HepG2 (cell line): Measurements from ENCODE around the gene NCOA4. TPM values are rescaled to one million over a fixed set of nuclear protein-coding genes. Genes with fewer than 3 reads are reported as not detected.

Source experiments
- HNF4A ChIP-seq: sonication (generic); formaldehyde crosslinking; IDR thresholded peaks from 2 replicates; pipeline ENCODE4 v1.4.0; 2020; ENCODE audit warnings: missing genetic modification reagents
- NCOA5 ChIP-seq: sonication (generic); formaldehyde crosslinking; IDR thresholded peaks from 2 replicates; pipeline ENCODE4 v1.4.0; 2020; ENCODE audit warnings: missing genetic modification reagents
- PAF1 ChIP-seq: IDR thresholded peaks from 2 replicates; pipeline ENCODE4 v1.6.1; 2016; ENCODE audit warnings: missing genetic modification reagents, missing compliant biosample characterization
- REXO4 ChIP-seq: sonication (generic); formaldehyde crosslinking; IDR thresholded peaks from 2 replicates; pipeline ENCODE4 v1.8.0; 2022; ENCODE audit warnings: missing genetic modification reagents, mild to moderate bottlenecking, borderline replicate concordance
- SYNCRIP ChIP-seq: fragments of 200-400 bp; formaldehyde crosslinking; IDR thresholded peaks from 2 replicates; pipeline ENCODE4 v1.6.1; 2018; ENCODE audit warnings: mild to moderate bottlenecking, low read depth, low read length; ENCODE audit not compliant: insufficient read depth
- ZNF546 ChIP-seq: sonication (generic); formaldehyde crosslinking; conservative IDR thresholded peaks from 2 replicates; pipeline ENCODE4 v1.8.1; 2023; ENCODE audit warnings: mild to moderate bottlenecking, missing genetic modification reagents
- ZNF547 ChIP-seq: sonication (generic); formaldehyde crosslinking; IDR thresholded peaks from 2 replicates; pipeline ENCODE4 v1.5.1; 2020; ENCODE audit warnings: mild to moderate bottlenecking, missing genetic modification reagents
- ZNF879 ChIP-seq: sonication (generic); formaldehyde crosslinking; IDR thresholded peaks from 2 replicates; pipeline ENCODE4 v1.8.1; 2023; ENCODE audit warnings: missing genetic modification reagents
- polyA plus RNA-seq, 8 experiments: library from polyadenylated mRNA; depleted of rRNA in 3 of 8; stranded (reverse) in 7 of 8; unstranded in 1 of 8; fragments of >200 nt; fragmentation: Illumina TruSeq in 4 of 8; extraction: Trizol in 4 of 8; gene quantifications; 2 replicates each; pipeline versions ENCODE4 v1.2.1 to v1.2.3, GENCODE V29; 2011 to 2016; ENCODE audit warnings: low read depth in 4 of 8, missing spikeins in 1 of 8, mixed read lengths in 1 of 8; ENCODE audit not compliant: insufficient read depth in 1 of 8
- total RNA-seq, 5 experiments: library from RNA; depleted of rRNA; stranded (reverse); fragments of >200 nt; fragmentation: Illumina TruSeq; extraction: Trizol; gene quantifications; 2 replicates each; pipeline ENCODE4 v1.2.3, GENCODE V29; 2016; ENCODE audit warnings: low read depth in 1 of 5
- TF ChIP-seq, protein P1 (sequence below): sonication (generic); formaldehyde crosslinking; IDR thresholded peaks from 2 replicates; pipeline ENCODE4 v1.5.0; 2020; ENCODE audit warnings: mild to moderate bottlenecking, missing genetic modification reagents, borderline replicate concordance
- TF ChIP-seq, protein P2 (sequence below): IDR thresholded peaks from 2 replicates; pipeline ENCODE4 v1.6.1; 2016; ENCODE audit warnings: missing biosample characterization, missing genetic modification reagents, low read depth
- TF ChIP-seq, protein P3 (sequence below): sonication (generic); formaldehyde crosslinking; IDR thresholded peaks from 2 replicates; pipeline ENCODE4 v1.4.0; 2020; ENCODE audit warnings: mild to moderate bottlenecking, missing genetic modification reagents

The NCOA4 gene
- total and polyA plus RNA-seq, 2 of the 13 experiments (the other 11 are each of a cell fraction or from before 2014, with no cell fraction given) = 306 to 400 TPM

DNA sequence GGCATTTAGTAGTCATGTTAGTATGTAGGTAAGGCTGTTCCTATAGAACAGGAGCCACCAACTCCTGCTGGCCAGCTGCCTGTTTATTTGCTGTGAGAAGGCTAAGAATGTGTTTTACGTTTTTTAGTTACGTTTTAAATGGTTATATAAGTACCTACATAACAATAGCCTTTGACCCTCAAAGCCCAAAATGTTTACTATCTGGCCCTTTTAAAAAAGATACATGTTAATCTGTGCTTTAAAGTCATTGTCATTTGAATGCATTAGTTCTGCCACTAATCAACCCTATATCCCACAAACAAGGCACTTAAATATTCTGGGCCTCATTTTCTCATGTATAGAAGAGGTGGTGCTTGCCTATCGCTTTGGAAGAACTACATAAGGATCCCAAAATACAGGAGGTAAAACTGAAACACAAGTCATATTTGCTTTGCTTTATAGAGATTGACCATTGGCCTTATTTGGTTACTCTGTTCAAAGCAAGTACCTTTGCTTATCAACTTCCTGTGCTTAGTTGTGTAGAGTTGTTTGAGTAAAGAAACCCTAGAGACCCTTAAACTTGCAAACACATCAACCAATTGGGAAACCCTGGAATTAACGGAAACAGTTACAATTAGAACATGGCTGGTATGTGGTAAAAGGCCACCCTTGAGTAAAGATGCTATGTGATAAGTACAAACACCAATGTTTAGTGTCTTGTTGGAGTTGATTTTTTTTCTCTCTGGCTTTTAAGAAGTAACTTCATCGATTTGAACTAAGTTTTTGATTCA lies 32.2 kb downstream of the NCOA4 start (continued):
- TF ChIP-seq, protein P1, sequence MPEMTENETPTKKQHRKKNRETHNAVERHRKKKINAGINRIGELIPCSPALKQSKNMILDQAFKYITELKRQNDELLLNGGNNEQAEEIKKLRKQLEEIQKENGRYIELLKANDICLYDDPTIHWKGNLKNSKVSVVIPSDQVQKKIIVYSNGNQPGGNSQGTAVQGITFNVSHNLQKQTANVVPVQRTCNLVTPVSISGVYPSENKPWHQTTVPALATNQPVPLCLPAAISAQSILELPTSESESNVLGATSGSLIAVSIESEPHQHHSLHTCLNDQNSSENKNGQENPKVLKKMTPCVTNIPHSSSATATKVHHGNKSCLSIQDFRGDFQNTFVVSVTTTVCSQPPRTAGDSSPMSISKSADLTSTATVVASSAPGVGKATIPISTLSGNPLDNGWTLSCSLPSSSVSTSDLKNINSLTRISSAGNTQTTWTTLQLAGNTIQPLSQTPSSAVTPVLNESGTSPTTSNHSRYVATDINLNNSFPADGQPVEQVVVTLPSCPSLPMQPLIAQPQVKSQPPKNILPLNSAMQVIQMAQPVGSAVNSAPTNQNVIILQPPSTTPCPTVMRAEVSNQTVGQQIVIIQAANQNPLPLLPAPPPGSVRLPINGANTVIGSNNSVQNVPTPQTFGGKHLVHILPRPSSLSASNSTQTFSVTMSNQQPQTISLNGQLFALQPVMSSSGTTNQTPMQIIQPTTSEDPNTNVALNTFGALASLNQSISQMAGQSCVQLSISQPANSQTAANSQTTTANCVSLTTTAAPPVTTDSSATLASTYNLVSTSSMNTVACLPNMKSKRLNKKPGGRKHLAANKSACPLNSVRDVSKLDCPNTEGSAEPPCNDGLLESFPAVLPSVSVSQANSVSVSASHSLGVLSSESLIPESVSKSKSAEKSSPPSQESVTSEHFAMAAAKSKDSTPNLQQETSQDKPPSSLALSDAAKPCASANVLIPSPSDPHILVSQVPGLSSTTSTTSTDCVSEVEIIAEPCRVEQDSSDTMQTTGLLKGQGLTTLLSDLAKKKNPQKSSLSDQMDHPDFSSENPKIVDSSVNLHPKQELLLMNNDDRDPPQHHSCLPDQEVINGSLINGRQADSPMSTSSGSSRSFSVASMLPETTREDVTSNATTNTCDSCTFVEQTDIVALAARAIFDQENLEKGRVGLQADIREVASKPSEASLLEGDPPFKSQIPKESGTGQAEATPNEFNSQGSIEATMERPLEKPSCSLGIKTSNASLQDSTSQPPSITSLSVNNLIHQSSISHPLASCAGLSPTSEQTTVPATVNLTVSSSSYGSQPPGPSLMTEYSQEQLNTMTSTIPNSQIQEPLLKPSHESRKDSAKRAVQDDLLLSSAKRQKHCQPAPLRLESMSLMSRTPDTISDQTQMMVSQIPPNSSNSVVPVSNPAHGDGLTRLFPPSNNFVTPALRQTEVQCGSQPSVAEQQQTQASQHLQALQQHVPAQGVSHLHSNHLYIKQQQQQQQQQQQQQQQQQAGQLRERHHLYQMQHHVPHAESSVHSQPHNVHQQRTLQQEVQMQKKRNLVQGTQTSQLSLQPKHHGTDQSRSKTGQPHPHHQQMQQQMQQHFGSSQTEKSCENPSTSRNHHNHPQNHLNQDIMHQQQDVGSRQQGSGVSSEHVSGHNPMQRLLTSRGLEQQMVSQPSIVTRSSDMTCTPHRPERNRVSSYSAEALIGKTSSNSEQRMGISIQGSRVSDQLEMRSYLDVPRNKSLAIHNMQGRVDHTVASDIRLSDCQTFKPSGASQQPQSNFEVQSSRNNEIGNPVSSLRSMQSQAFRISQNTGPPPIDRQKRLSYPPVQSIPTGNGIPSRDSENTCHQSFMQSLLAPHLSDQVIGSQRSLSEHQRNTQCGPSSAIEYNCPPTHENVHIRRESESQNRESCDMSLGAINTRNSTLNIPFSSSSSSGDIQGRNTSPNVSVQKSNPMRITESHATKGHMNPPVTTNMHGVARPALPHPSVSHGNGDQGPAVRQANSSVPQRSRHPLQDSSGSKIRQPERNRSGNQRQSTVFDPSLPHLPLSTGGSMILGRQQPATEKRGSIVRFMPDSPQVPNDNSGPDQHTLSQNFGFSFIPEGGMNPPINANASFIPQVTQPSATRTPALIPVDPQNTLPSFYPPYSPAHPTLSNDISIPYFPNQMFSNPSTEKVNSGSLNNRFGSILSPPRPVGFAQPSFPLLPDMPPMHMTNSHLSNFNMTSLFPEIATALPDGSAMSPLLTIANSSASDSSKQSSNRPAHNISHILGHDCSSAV = no peak
- TF ChIP-seq ZNF879 (CRISPR knock-in tag) (no peak), NCOA5 (no peak), REXO4 (CRISPR knock-in tag) (no peak), HNF4A (CRISPR knock-in tag) (peak; percentile 91), ZNF547 (CRISPR knock-in tag) (no peak), PAF1 (CRISPR knock-in tag) (no peak), ZNF546 (CRISPR knock-in tag) (no peak), SYNCRIP (no peak)
- TF ChIP-seq, protein P2, sequence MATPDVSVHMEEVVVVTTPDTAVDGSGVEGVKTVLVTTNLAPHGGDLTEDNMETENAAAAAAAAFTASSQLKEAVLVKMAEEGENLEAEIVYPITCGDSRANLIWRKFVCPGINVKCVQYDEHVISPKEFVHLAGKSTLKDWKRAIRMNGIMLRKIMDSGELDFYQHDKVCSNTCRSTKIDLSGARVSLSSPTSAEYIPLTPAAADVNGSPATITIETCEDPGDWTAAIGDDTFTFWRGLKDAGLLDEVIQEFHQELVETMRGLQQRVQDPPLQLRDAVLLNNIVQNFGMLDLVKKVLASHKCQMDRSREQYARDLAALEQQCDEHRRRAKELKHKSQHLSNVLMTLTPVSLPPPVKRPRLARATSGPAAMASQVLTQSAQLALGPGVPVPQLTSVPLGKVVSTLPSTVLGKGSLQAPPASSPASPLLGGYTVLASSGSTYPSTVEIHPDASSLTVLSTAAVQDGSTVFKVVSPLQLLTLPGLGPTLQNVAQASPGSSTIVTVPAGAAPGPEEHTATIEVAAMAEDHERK = no peak
- TF ChIP-seq, protein P3, sequence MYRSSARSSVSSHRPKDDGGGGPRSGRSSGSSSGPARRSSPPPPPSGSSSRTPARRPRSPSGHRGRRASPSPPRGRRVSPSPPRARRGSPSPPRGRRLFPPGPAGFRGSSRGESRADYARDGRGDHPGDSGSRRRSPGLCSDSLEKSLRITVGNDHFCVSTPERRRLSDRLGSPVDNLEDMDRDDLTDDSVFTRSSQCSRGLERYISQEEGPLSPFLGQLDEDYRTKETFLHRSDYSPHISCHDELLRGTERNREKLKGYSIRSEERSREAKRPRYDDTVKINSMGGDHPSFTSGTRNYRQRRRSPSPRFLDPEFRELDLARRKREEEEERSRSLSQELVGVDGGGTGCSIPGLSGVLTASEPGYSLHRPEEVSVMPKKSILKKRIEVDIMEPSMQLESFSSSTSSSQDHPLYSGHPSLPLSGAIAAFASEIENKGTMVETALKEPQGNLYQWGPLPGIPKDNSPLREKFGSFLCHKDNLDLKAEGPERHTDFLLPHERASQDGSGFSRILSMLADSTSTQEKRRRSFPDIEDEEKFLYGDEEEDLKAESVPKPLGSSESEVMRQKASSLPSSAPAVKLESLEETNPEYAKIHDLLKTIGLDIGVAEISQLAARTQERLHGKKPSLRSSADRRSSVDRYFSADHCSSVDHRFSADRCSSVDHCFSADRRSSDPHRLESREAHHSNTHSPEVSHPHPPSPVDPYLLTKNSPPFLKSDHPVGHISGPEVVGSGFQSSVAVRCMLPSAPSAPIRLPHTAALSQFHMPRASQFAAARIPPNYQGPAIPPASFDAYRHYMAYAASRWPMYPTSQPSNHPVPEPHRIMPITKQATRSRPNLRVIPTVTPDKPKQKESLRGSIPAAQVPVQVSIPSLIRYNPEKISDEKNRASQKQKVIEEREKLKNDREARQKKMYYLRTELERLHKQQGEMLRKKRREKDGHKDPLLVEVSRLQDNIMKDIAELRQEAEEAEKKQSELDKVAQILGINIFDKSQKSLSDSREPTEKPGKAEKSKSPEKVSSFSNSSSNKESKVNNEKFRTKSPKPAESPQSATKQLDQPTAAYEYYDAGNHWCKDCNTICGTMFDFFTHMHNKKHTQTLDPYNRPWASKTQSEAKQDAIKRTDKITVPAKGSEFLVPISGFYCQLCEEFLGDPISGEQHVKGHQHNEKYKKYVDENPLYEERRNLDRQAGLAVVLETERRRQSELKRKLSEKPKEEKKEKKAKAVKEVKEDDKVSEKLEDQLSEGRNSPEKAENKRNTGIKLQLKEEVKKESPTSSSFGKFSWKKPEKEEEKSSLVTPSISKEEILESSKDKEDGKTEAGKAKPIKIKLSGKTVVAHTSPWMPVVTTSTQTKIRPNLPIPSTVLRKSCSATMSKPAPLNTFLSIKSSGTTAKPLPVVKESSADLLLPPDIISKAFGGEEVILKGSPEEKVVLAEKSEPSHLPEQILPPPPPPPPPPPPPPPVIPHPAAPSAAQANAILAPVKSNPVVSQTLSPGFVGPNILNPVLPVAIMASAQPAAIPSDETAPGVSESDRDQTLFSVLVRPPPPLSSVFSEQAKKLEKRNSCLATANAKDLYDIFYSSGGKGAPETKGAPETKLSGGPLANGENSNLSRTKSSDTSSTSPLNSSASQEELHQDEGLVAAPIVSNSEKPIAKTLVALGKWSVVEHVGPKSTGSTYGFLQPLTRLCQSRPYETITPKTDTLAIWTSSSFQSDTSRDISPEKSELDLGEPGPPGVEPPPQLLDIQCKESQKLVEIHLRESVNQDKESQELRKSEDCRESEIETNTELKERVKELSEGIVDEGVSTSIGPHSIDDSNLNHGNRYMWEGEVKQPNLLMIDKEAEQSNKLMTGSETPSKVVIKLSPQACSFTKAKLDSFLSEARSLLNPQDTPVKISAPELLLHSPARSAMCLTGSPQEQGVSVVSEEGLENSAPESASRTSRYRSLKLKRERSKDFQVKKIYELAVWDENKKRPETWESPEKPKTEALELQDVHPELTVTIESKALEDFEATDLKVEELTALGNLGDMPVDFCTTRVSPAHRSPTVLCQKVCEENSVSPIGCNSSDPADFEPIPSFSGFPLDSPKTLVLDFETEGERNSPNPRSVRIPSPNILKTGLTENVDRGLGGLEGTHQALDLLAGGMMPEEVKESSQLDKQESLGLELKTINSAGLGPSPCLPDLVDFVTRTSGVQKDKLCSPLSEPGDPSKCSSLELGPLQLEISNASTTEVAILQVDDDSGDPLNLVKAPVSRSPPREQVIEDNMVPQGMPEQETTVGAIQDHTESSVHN (CRISPR knock-in tag) = no peak
